SU-DHL-6 (cell line): ENCODE results near the gene PSMF1.

Experiments
- H2AFZ ChIP-seq: fragments of 200-600 bp; sonication (generic); 2 replicates; pipeline ENCODE4 v1.6.1; 2014; ENCODE audit warnings: low read depth, mild to moderate bottlenecking, moderate library complexity, mixed read lengths, antibody characterized with exemption, low read length; ENCODE audit not compliant: severe bottlenecking
- H3F3A ChIP-seq: fragments of 200-600 bp; shearing (Covaris generic); 2 replicates; pipeline ENCODE4 v1.6.0; 2016; ENCODE audit warnings: antibody characterized with exemption, mild to moderate bottlenecking; ENCODE audit not compliant: insufficient read depth
- H3K27ac ChIP-seq: fragments of 200-600 bp; sonication (generic); 2 replicates; pipeline ENCODE4 v1.5.1; 2016; ENCODE audit warnings: low read depth, mild to moderate bottlenecking, low read length, moderate library complexity, mixed read lengths
- H3K27me3 ChIP-seq: fragments of 200-600 bp; sonication (generic), shearing (Covaris generic); 2 replicates; pipeline ENCODE4 v1.6.0; 2014; ENCODE audit warnings: mild to moderate bottlenecking, low read length
- H3K36me3 ChIP-seq: fragments of 200-600 bp; sonication (generic); 2 replicates; pipeline ENCODE4 v1.6.1; 2014; ENCODE audit warnings: mild to moderate bottlenecking, low read length, mixed read lengths
- H3K4me2 ChIP-seq: fragments of 300-600, 200-600 bp; shearing (Covaris generic), sonication (generic); 2 replicates; pipeline ENCODE4 v1.6.0; 2014; ENCODE audit warnings: low read length, low read depth, mild to moderate bottlenecking; ENCODE audit not compliant: poor library complexity, severe bottlenecking
- H3K4me3 ChIP-seq: fragments of 200-600 bp; sonication (generic); 2 replicates; pipeline ENCODE4 v1.5.1; 2014; ENCODE audit warnings: antibody characterized with exemption, low read length, mild to moderate bottlenecking, mixed read lengths; ENCODE audit not compliant: insufficient read depth, poor library complexity, severe bottlenecking
- H3K79me2 ChIP-seq: fragments of 200-600 bp; sonication (generic); 2 replicates; pipeline ENCODE4 v1.6.1; 2014; ENCODE audit warnings: mild to moderate bottlenecking, low read length, moderate library complexity; ENCODE audit not compliant: insufficient read depth
- H3K9ac ChIP-seq: fragments of 200-600 bp; sonication (generic); 2 replicates; pipeline ENCODE4 v1.7.0; 2014; ENCODE audit warnings: mild to moderate bottlenecking, low read length
- H3K9me2 ChIP-seq: fragments of 200-600 bp; sonication (generic); replicated peaks from 2 replicates; pipeline ENCODE4 v1.6.1; 2014; ENCODE audit warnings: low read length; ENCODE audit not compliant: insufficient read depth
- H3K9me3 ChIP-seq: fragments of 200-600 bp; sonication (generic); 2 replicates; pipeline ENCODE4 v1.6.1; 2014; ENCODE audit warnings: low read length, mixed read lengths; ENCODE audit not compliant: insufficient read depth
- H4K20me1 ChIP-seq: fragments of 200-600 bp; sonication (generic); 2 replicates; pipeline ENCODE4 v1.6.1; 2014; ENCODE audit warnings: low read depth, mild to moderate bottlenecking, antibody characterized with exemption, low read length, moderate library complexity, mixed read lengths
- EZH2phosphoT487 ChIP-seq: fragments of 200-600 bp; sonication (generic), shearing (Covaris generic); conservative IDR thresholded peaks from 2 replicates; pipeline ENCODE4 v1.6.1; 2018; ENCODE audit warnings: mild to moderate bottlenecking, antibody characterized with exemption, low read length, moderate library complexity, mixed read lengths
- TF ChIP-seq, protein P1 (sequence below): fragments of 200-600 bp; sonication (generic); IDR thresholded peaks from one replicate; pipeline ENCODE4 v1.5.1; 2017; ENCODE audit warnings: antibody characterized with exemption, mild to moderate bottlenecking, low read length, moderate library complexity; ENCODE audit not compliant: insufficient read depth, poor library complexity, severe bottlenecking

The PSMF1 gene

DNA sequence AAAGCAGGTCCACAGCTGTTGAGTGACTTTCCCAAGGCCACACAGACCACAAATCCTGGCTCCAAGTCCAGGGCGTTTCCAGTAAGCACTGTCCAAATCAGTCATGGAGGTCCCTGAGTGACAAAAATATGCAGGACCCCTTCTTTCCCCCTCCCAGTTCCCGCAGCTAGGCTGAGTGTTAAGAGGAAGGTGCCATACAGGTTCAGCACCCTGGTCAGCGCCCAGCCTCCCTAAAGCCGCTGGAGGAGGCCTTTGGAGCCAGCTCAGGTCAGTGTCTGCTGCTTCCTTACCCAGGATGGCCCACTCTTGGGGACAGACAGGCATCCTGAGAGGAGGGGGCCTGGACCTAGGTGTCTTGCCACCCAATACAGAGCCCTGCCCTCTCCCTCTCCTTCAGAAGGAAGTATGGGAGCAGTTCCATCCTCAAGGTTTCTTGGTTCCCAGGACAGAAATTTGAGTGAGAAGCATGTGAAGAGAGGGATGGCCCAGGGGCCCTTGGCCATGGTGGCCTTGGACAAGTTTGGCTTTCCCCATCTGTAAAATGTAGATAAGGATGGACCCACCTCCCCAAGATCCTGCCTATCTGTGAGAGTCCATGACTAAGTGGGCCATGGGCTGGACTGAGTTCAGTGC, 53.2 kb downstream of the PSMF1 start:
- no peak overlapping the region for H3K9ac ChIP-seq
- no peaks in the 10 kb centered on the region for H3K9me3 ChIP-seq
- H3K4me2 ChIP-seq = no peak overlapping the region
- no peaks in the 10 kb centered on the region for H4K20me1 ChIP-seq
- no peaks in the 10 kb centered on the region for H3F3A ChIP-seq
- no peak overlapping the region for H3K4me3 ChIP-seq
- H3K27me3 ChIP-seq = no peaks in the 10 kb centered on the region
- no peaks in the 10 kb centered on the region for H3K36me3 ChIP-seq
- no peak overlapping the region for H3K27ac ChIP-seq
- H3K79me2 ChIP-seq = no peaks in the 10 kb centered on the region
- no peaks in the 10 kb centered on the region for H3K9me2 ChIP-seq
- TF ChIP-seq, protein P1, sequence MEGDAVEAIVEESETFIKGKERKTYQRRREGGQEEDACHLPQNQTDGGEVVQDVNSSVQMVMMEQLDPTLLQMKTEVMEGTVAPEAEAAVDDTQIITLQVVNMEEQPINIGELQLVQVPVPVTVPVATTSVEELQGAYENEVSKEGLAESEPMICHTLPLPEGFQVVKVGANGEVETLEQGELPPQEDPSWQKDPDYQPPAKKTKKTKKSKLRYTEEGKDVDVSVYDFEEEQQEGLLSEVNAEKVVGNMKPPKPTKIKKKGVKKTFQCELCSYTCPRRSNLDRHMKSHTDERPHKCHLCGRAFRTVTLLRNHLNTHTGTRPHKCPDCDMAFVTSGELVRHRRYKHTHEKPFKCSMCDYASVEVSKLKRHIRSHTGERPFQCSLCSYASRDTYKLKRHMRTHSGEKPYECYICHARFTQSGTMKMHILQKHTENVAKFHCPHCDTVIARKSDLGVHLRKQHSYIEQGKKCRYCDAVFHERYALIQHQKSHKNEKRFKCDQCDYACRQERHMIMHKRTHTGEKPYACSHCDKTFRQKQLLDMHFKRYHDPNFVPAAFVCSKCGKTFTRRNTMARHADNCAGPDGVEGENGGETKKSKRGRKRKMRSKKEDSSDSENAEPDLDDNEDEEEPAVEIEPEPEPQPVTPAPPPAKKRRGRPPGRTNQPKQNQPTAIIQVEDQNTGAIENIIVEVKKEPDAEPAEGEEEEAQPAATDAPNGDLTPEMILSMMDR = no peak
- no peak for TF ChIP-seq EZH2phosphoT487
- no peak overlapping the region for H2AFZ ChIP-seq

DNA sequence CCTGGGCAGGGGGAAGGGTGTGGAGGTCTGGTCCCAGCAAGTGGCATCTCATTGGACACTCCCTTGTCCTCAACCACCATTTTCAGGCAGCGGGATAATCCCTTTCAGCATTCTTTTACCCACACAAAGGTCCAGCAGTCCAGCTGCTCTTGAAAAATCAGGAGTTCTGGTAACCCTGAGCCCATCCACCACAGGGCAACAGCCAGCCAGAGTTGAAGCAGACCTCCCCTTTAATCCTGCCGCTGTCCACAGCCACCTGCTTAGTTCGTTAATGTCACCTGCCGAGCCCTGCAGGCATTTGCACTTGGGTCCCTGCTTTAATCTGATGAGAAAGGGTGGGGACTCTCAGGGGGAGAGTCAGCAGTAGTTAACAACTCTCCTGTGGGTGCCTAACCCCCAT, 55.3 kb downstream of the PSMF1 start:
- TF ChIP-seq, protein P1 = no peak
- no peak for TF ChIP-seq EZH2phosphoT487
- Histone ChIP-seq H3K27ac (no peak overlapping the region), H3K27me3 (no peaks in the 10 kb centered on the region), H3K36me3 (no peaks in the 10 kb centered on the region), H3K9me2 (no peaks in the 10 kb centered on the region), H3F3A (no peaks in the 10 kb centered on the region), H3K9me3 (no peaks in the 10 kb centered on the region), H3K9ac (no peak overlapping the region), H4K20me1 (no peaks in the 10 kb centered on the region), H3K4me3 (no peak overlapping the region), H3K4me2 (no peak overlapping the region), H2AFZ (no peak overlapping the region), H3K79me2 (no peaks in the 10 kb centered on the region)

DNA sequence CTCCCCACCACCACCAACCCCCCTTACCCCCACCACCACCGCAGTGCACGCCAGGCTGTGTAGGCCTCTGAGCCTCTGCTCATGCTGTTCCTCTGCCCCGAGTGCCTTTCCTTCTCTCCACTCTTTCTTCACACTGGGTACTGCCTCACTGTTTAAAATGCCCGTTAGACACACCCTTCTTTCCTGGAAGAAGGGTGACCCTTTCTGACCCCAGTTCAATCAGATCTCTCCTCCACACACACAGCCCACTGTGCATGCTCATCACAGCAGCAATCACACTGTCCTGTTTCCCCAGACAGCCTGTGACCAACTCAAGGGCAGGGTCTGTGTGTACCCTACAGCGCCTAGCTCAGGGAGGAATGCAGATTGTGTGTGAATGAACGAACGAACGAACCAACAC, 56.4 kb downstream of the PSMF1 start:
- no peaks in the 10 kb centered on the region for H3K36me3 ChIP-seq
- H3K27ac ChIP-seq = no peak overlapping the region
- no peak overlapping the region for H3K9ac ChIP-seq
- no peaks in the 10 kb centered on the region for H3F3A ChIP-seq
- H3K9me2 ChIP-seq = no peaks in the 10 kb centered on the region
- TF ChIP-seq EZH2phosphoT487 = no peak
- TF ChIP-seq, protein P1 = no peak
- H3K27me3 ChIP-seq = no peaks in the 10 kb centered on the region
- no peaks in the 10 kb centered on the region for H3K79me2 ChIP-seq
- no peak overlapping the region for H3K4me2 ChIP-seq
- H3K4me3 ChIP-seq = no peak overlapping the region
- H3K9me3 ChIP-seq = no peaks in the 10 kb centered on the region
- no peak overlapping the region for H2AFZ ChIP-seq
- H4K20me1 ChIP-seq = no peaks in the 10 kb centered on the region
